GM21619 (cell line): ENCODE data around the gene C15orf40.

Source experiments
- ATAC-seq: cut with Tn5 transposase; IDR thresholded peaks from one replicate; pipeline ENCODE4 v1.9.1; 2021; ENCODE audit not compliant: unreplicated experiment

C15orf40 gene

GRCh38 chr15:82995076-82995475, 16.4 kb downstream of the C15orf40 start:
- no peak for ATAC-seq

GRCh38 chr15:82993144-82993543, 18.3 kb downstream of the C15orf40 start:
- ATAC-seq = no peak

- no peak for ATAC-seq
Measured at GRCh38 chr15:82992436-82992998, 18.9 kb downstream of the C15orf40 start.

GRCh38 chr15:82986442-82986780, 25.0 kb downstream of the C15orf40 start:
- peak; percentile 26 for ATAC-seq

GRCh38 chr15:82985688-82986441, 25.6 kb downstream of the C15orf40 start, which contains the start of gene RAMAC:
Gene RAMAC (plus strand): TSS chr15:82986210. CDS start chr15:82989019, 2,809 bp downstream.
- peak; percentile 94 for ATAC-seq

- ATAC-seq = no peak
Measured at GRCh38 chr15:82980981-82981380, 30.5 kb downstream of the C15orf40 start.

- ATAC-seq = no peak
Measured at GRCh38 chr15:82979726-82980125, 31.7 kb downstream of the C15orf40 start.

GRCh38 chr15:82978438-82978837, 33.0 kb downstream of the C15orf40 start:
- ATAC-seq = no peak

GRCh38 chr15:82977076-82977475, 34.4 kb downstream of the C15orf40 start:
- no peak for ATAC-seq

- no peak for ATAC-seq
Measured at GRCh38 chr15:82972990-82973389, 38.4 kb downstream of the C15orf40 start.

- ATAC-seq = no peak
Measured at GRCh38 chr15:82971218-82971984, 40.0 kb downstream of the C15orf40 start.

- ATAC-seq = no peak
Measured at GRCh38 chr15:82970696-82971095, 40.7 kb downstream of the C15orf40 start.

- ATAC-seq = no peak
Measured at GRCh38 chr15:82970078-82970686, 41.3 kb downstream of the C15orf40 start.

GRCh38 chr15:82969353-82969752, 42.1 kb downstream of the C15orf40 start:
- no peak for ATAC-seq

- ATAC-seq = no peak
Measured at GRCh38 chr15:82968066-82968465, 43.4 kb downstream of the C15orf40 start.

GRCh38 chr15:82966671-82967071, 44.8 kb downstream of the C15orf40 start:
- peak; percentile 95 for ATAC-seq

- no peak for ATAC-seq
Measured at GRCh38 chr15:82964890-82965289, 46.5 kb downstream of the C15orf40 start.

GRCh38 chr15:82963471-82964341, 47.7 kb downstream of the C15orf40 start:
- no peak for ATAC-seq

GRCh38 chr15:82960766-82961165, 50.7 kb downstream of the C15orf40 start:
- no peak for ATAC-seq

- no peak for ATAC-seq
Measured at GRCh38 chr15:82959423-82959822, 52.0 kb downstream of the C15orf40 start.

GRCh38 chr15:82958638-82959037, 52.8 kb downstream of the C15orf40 start:
- ATAC-seq = no peak
